HEK293T (cell line): Measurements from ENCODE around the gene SRGAP3.

Experiments
- CTBP1 ChIP-seq: fragments of 450-650 bp; IDR thresholded peaks from 2 replicates; pipeline ENCODE4 v1.6.1; 2016; ENCODE audit warnings: borderline replicate concordance
- ELF4 ChIP-seq: fragments of 450-650 bp; IDR thresholded peaks from 2 replicates; pipeline ENCODE4 v1.6.1; 2017; ENCODE audit warnings: antibody characterized with exemption
- PKNOX1 ChIP-seq: fragments of 450-650 bp; IDR thresholded peaks from 2 replicates; pipeline ENCODE4 v1.6.1; 2016
- SP1 ChIP-seq: fragments of 450-650 bp; IDR thresholded peaks from 2 replicates; pipeline ENCODE4 v1.6.1; 2017
- SUZ12 ChIP-seq: fragments of 450-650 bp; IDR thresholded peaks from 2 replicates; pipeline ENCODE4 v1.6.1; 2016; ENCODE audit warnings: mild to moderate bottlenecking
- TARDBP ChIP-seq: fragments of 450-650 bp; IDR thresholded peaks from 2 replicates; pipeline ENCODE4 v1.6.1; 2016

- no peak for TF ChIP-seq ELF4
- no peak for TF ChIP-seq SP1
- TF ChIP-seq PKNOX1: peak; percentile 45
- TF ChIP-seq CTBP1: no peak
- TF ChIP-seq TARDBP: no peak
- no peak for TF ChIP-seq SUZ12
Measured at GRCh38 chr3:9280451-9281219, 31.2 kb upstream of the SRGAP3 start.
